Measurements from ENCODE around the gene BCDIN3D. TPM values are rescaled to one million over a fixed set of nuclear protein-coding genes. Genes with fewer than 3 reads are reported as not detected.

The BCDIN3D gene
- total and polyA plus RNA-seq, 10 of the 15 experiments (the other 5 are each of a cell fraction or from before 2014, with no cell fraction given), result 3.7 to 7.2 (median 6.4) TPM

- WGBS (ENCODE audit: insufficient coverage, insufficient replicate concordance, low lambda C conversion rate, missing lambda C conversion rate), result 34% methylated on average over 15 of the region's 15 CpGs
- no peaks in the 10 kb centered on the region for H4K20me1 ChIP-seq (ENCODE audit: control insufficient read depth, insufficient read depth)
- SMC1A ChIA-PET (ENCODE audit: uncharacterized antibody, unreplicated experiment), result no interaction called here
- H3K9me3 ChIP-seq (replicated peaks; ENCODE audit: control insufficient read depth, insufficient read depth, low read length), result no peaks in the 10 kb centered on the region
- H3K27me3 ChIP-seq (replicated peaks in 1 of 2; ENCODE audit: control insufficient read depth in 2 of 2, insufficient read depth in 2 of 2, low read length in 1 of 2), result peaks cover 0 to 3% of the 10 kb centered on the region in 2 experiments; a peak in 2 of 4 replicates
- no peaks in the 10 kb centered on the region for H3K79me2 ChIP-seq (ENCODE audit: control insufficient read depth, insufficient read depth, low read length)
- BruUV-seq (replicated peaks), result no TSS peak
- H3K4me2 ChIP-seq (ENCODE audit: control insufficient read depth, insufficient read depth), result no peak overlapping the region
- DNase-seq (ENCODE audit: low read depth, low spot score) (no peak), FAIRE-seq (no peak), ATAC-seq (no peak)
- intact Hi-C loops (cut with micrococcal nuclease; ENCODE audit: unreplicated experiment) (no loop called here), in situ Hi-C loops (cut with MboI) (no loop called here)
- no peak overlapping the region for H3K9ac ChIP-seq (ENCODE audit: control insufficient read depth, insufficient read depth, low read length)
- H3K4me3 ChIP-seq, result no peak overlapping the region
- no peaks in the 10 kb centered on the region for H3K4me1 ChIP-seq (ENCODE audit: control insufficient read depth, insufficient read depth, low read length)
- CTCF ChIA-PET, result no interaction called here
- POLR2A ChIA-PET, result interaction anchor here (0.6 kb wide), 1 partner anchor 477 kb away, joined by 4 read pairs; no protein-coding TSS in a partner anchor
- H2AFZ ChIP-seq (ENCODE audit: control insufficient read depth, low read depth, low read length), result no peak overlapping the region
- H3K36me3 ChIP-seq (ENCODE audit: control insufficient read depth in 2 of 2, insufficient read depth in 2 of 2, low read length in 1 of 2), result no peaks in the 10 kb centered on the region
- RAD21 ChIA-PET (ENCODE audit: unreplicated experiment), result no interaction called here
- no peak overlapping the region for H3K27ac ChIP-seq (ENCODE audit: control insufficient read depth, insufficient read depth)
- TF ChIP-seq, protein P1, sequence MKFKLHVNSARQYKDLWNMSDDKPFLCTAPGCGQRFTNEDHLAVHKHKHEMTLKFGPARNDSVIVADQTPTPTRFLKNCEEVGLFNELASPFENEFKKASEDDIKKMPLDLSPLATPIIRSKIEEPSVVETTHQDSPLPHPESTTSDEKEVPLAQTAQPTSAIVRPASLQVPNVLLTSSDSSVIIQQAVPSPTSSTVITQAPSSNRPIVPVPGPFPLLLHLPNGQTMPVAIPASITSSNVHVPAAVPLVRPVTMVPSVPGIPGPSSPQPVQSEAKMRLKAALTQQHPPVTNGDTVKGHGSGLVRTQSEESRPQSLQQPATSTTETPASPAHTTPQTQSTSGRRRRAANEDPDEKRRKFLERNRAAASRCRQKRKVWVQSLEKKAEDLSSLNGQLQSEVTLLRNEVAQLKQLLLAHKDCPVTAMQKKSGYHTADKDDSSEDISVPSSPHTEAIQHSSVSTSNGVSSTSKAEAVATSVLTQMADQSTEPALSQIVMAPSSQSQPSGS (IDR thresholded peaks at IDR 0.05; ENCODE audit: low read length), result no peak
- no peak for TF ChIP-seq TARDBP (IDR thresholded peaks at IDR 0.05; ENCODE audit: borderline replicate concordance)
- TF ChIP-seq, protein P2, sequence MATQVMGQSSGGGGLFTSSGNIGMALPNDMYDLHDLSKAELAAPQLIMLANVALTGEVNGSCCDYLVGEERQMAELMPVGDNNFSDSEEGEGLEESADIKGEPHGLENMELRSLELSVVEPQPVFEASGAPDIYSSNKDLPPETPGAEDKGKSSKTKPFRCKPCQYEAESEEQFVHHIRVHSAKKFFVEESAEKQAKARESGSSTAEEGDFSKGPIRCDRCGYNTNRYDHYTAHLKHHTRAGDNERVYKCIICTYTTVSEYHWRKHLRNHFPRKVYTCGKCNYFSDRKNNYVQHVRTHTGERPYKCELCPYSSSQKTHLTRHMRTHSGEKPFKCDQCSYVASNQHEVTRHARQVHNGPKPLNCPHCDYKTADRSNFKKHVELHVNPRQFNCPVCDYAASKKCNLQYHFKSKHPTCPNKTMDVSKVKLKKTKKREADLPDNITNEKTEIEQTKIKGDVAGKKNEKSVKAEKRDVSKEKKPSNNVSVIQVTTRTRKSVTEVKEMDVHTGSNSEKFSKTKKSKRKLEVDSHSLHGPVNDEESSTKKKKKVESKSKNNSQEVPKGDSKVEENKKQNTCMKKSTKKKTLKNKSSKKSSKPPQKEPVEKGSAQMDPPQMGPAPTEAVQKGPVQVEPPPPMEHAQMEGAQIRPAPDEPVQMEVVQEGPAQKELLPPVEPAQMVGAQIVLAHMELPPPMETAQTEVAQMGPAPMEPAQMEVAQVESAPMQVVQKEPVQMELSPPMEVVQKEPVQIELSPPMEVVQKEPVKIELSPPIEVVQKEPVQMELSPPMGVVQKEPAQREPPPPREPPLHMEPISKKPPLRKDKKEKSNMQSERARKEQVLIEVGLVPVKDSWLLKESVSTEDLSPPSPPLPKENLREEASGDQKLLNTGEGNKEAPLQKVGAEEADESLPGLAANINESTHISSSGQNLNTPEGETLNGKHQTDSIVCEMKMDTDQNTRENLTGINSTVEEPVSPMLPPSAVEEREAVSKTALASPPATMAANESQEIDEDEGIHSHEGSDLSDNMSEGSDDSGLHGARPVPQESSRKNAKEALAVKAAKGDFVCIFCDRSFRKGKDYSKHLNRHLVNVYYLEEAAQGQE (IDR thresholded peaks at IDR 0.05; ENCODE audit: low read depth, low read length), result no peak
- TF ChIP-seq JUNB (IDR thresholded peaks at IDR 0.05), result no peak
- TF ChIP-seq CHD4 (IDR thresholded peaks at IDR 0.05), result no peak
- TF ChIP-seq MEF2B (IDR thresholded peaks at IDR 0.05; ENCODE audit: partially characterized antibody, poor library complexity, severe bottlenecking), result no peak
- TF ChIP-seq HCFC1 (IDR thresholded peaks at IDR 0.05; ENCODE audit: low read length), result no peak
- TF ChIP-seq, protein P3, sequence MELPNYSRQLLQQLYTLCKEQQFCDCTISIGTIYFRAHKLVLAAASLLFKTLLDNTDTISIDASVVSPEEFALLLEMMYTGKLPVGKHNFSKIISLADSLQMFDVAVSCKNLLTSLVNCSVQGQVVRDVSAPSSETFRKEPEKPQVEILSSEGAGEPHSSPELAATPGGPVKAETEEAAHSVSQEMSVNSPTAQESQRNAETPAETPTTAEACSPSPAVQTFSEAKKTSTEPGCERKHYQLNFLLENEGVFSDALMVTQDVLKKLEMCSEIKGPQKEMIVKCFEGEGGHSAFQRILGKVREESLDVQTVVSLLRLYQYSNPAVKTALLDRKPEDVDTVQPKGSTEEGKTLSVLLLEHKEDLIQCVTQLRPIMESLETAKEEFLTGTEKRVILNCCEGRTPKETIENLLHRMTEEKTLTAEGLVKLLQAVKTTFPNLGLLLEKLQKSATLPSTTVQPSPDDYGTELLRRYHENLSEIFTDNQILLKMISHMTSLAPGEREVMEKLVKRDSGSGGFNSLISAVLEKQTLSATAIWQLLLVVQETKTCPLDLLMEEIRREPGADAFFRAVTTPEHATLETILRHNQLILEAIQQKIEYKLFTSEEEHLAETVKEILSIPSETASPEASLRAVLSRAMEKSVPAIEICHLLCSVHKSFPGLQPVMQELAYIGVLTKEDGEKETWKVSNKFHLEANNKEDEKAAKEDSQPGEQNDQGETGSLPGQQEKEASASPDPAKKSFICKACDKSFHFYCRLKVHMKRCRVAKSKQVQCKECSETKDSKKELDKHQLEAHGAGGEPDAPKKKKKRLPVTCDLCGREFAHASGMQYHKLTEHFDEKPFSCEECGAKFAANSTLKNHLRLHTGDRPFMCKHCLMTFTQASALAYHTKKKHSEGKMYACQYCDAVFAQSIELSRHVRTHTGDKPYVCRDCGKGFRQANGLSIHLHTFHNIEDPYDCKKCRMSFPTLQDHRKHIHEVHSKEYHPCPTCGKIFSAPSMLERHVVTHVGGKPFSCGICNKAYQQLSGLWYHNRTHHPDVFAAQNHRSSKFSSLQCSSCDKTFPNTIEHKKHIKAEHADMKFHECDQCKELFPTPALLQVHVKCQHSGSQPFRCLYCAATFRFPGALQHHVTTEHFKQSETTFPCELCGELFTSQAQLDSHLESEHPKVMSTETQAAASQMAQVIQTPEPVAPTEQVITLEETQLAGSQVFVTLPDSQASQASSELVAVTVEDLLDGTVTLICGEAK (IDR thresholded peaks at IDR 0.05; ENCODE audit: borderline replicate concordance), result no peak
- TF ChIP-seq TBL1XR1 (IDR thresholded peaks at IDR 0.05; ENCODE audit: low read depth, low read length), result no peak
- no peak for TF ChIP-seq NFIC (IDR thresholded peaks at IDR 0.05; ENCODE audit: low read depth, low read length)
Measured at GRCh38 chr12:49887536-49888401, 44.9 kb upstream of the BCDIN3D start.
